ENCODE data around the gene PACSIN2. TPM values are rescaled to one million over a fixed set of nuclear protein-coding genes. Genes with fewer than 3 reads are reported as not detected.

The PACSIN2 gene
- total RNA-seq, 1 donor from 2014 or later = 49.8 TPM

GRCh38 chr22:42821386-42821785 lies 193.6 kb downstream of the PACSIN2 start:
- H3K4me3 ChIP-seq (ENCODE audit: low read depth, low read length) = no peak overlapping the region
- peaks cover 1% of the 10 kb centered on the region for H3K36me3 ChIP-seq (ENCODE audit: control insufficient read depth, insufficient read depth, low read length)
- no peak for FAIRE-seq
- no peak for DNase-seq (ENCODE audit: low read depth)
- no peaks in the 10 kb centered on the region for H3K27me3 ChIP-seq (ENCODE audit: control insufficient read depth, insufficient read depth, low read length)
- TF ChIP-seq CTCF (IDR thresholded peaks at IDR 0.05; ENCODE audit: insufficient read depth, low read length, severe bottlenecking) = no peak

- Histone ChIP-seq H3K36me3 (ENCODE audit: control insufficient read depth, insufficient read depth, low read length) (peaks cover 2% of the 10 kb centered on the region), H3K4me3 (ENCODE audit: low read depth, low read length) (no peak overlapping the region), H3K27me3 (ENCODE audit: control insufficient read depth, insufficient read depth, low read length) (no peaks in the 10 kb centered on the region)
- DNase-seq (ENCODE audit: low read depth) (peak; percentile 75), FAIRE-seq (no peak)
- TF ChIP-seq CTCF (IDR thresholded peaks at IDR 0.05; ENCODE audit: insufficient read depth, low read length, severe bottlenecking) = peak; percentile 52
Measured at GRCh38 chr22:42820045-42820763, 194.7 kb downstream of the PACSIN2 start.

Other genes starting within 250 kb of the PACSIN2 start
- gene ARFGAP3, start 157.9 kb downstream of the PACSIN2 start, total RNA-seq = 76.7 and 87.7 TPM in 2 replicates
- gene TTLL1, start 74.2 kb upstream of the PACSIN2 start, total RNA-seq = 6.3 and 11.1 TPM in 2 replicates
- 56.8 and 66.6 TPM in 2 replicates for gene BIK, start 95.6 kb upstream of the PACSIN2 start, total RNA-seq
- 10.6 and 11.8 TPM in 2 replicates for gene MCAT, start 128.2 kb upstream of the PACSIN2 start, total RNA-seq
- gene TSPO, start 136.4 kb upstream of the PACSIN2 start, total RNA-seq = 419 and 486 TPM in 2 replicates
- gene TTLL12, start 172.0 kb upstream of the PACSIN2 start, total RNA-seq = 35.1 and 53.7 TPM in 2 replicates

Data from bronchial epithelial cell (primary cell).